Measurements from ENCODE around the gene RAD23A.
"Not testable (repeated sequence)": the region's sequence is repeated elsewhere in the genome, so short reads cannot be mapped to it uniquely, and the experiment has no call there.

RAD23A gene

GRCh38 chr19:12953799-12954611 lies 8.3 kb downstream of the RAD23A start:
- FAIRE-seq (no peak), DNase-seq (ENCODE audit: insufficient read length, low spot score) (no peak)

GRCh38 chr19:12954612-12954962 lies 8.9 kb downstream of the RAD23A start:
- FAIRE-seq (no peak), DNase-seq (ENCODE audit: insufficient read length, low spot score) (no peak)

GRCh38 chr19:12955575-12955974 lies 9.9 kb downstream of the RAD23A start:
- DNase-seq (ENCODE audit: insufficient read length, low spot score); FAIRE-seq: not testable (repeated sequence)

- no peak for FAIRE-seq
- DNase-seq (ENCODE audit: insufficient read length, low spot score): no peak
Observed at GRCh38 chr19:12955996-12956395, 10.3 kb downstream of the RAD23A start.

- FAIRE-seq (peak; percentile 60), DNase-seq (ENCODE audit: insufficient read length, low spot score) (peak; percentile 87)
Observed at GRCh38 chr19:12956446-12957388, 11.1 kb downstream of the RAD23A start, which contains the start of gene GADD45GIP1. Gene GADD45GIP1, minus strand, starts transcription at chr19:12957223. Its CDS starts 11 bp downstream, at chr19:12957212.

- not testable (repeated sequence) for DNase-seq (ENCODE audit: insufficient read length, low spot score); FAIRE-seq
Observed at GRCh38 chr19:12957389-12957952, 11.8 kb downstream of the RAD23A start.

- DNase-seq (ENCODE audit: insufficient read length, low spot score) (no peak), FAIRE-seq (no peak)
Observed at GRCh38 chr19:12959481-12959880, 13.8 kb downstream of the RAD23A start.

GRCh38 chr19:12965017-12965811 lies 19.6 kb downstream of the RAD23A start:
- DNase-seq (ENCODE audit: insufficient read length, low spot score): peak; percentile 85
- FAIRE-seq: peak; percentile 76

- FAIRE-seq (no peak), DNase-seq (ENCODE audit: insufficient read length, low spot score) (no peak)
Observed at GRCh38 chr19:12965812-12966135, 20.1 kb downstream of the RAD23A start.

GRCh38 chr19:12967907-12968306 lies 22.2 kb downstream of the RAD23A start:
- FAIRE-seq (no peak), DNase-seq (ENCODE audit: insufficient read length, low spot score) (no peak)

- DNase-seq (ENCODE audit: insufficient read length, low spot score): no peak
- no peak for FAIRE-seq
Observed at GRCh38 chr19:12969292-12969988, 23.8 kb downstream of the RAD23A start, which contains the start of gene DAND5. Gene DAND5, plus strand, starts transcription at chr19:12969576. Its CDS starts 85 bp downstream, at chr19:12969661.

- DNase-seq (ENCODE audit: insufficient read length, low spot score): no peak
- no peak for FAIRE-seq
Observed at GRCh38 chr19:12970070-12970820, 24.6 kb downstream of the RAD23A start.

- DNase-seq (ENCODE audit: insufficient read length, low spot score) (no peak), FAIRE-seq (no peak)
Observed at GRCh38 chr19:12973236-12973635, 27.6 kb downstream of the RAD23A start.

GRCh38 chr19:12974301-12975220 lies 28.9 kb downstream of the RAD23A start:
- FAIRE-seq (no peak), DNase-seq (ENCODE audit: insufficient read length, low spot score) (no peak)

GRCh38 chr19:12975221-12975741 lies 29.6 kb downstream of the RAD23A start:
- DNase-seq (ENCODE audit: insufficient read length, low spot score) (no peak), FAIRE-seq (no peak)

GRCh38 chr19:12976109-12976508 lies 30.4 kb downstream of the RAD23A start:
- DNase-seq (ENCODE audit: insufficient read length, low spot score); FAIRE-seq: not testable (repeated sequence)

- FAIRE-seq: no peak
Observed at GRCh38 chr19:12979974-12980373, 34.3 kb downstream of the RAD23A start.

GRCh38 chr19:12982648-12983047 lies 37.0 kb downstream of the RAD23A start:
- DNase-seq (ENCODE audit: insufficient read length, low spot score): no peak
- FAIRE-seq: no peak

More at GRCh38 chr19:12979974-12980373, 34.3 kb downstream of the RAD23A start:
- DNase-seq (ENCODE audit: insufficient read length, low spot score): no peak
